ENCODE measurements around the gene PCSK4.
"Not testable (repeated sequence)": the region's sequence is repeated elsewhere in the genome, so short reads cannot be mapped to it uniquely, and the experiment has no call there.

Gene PCSK4

DNA sequence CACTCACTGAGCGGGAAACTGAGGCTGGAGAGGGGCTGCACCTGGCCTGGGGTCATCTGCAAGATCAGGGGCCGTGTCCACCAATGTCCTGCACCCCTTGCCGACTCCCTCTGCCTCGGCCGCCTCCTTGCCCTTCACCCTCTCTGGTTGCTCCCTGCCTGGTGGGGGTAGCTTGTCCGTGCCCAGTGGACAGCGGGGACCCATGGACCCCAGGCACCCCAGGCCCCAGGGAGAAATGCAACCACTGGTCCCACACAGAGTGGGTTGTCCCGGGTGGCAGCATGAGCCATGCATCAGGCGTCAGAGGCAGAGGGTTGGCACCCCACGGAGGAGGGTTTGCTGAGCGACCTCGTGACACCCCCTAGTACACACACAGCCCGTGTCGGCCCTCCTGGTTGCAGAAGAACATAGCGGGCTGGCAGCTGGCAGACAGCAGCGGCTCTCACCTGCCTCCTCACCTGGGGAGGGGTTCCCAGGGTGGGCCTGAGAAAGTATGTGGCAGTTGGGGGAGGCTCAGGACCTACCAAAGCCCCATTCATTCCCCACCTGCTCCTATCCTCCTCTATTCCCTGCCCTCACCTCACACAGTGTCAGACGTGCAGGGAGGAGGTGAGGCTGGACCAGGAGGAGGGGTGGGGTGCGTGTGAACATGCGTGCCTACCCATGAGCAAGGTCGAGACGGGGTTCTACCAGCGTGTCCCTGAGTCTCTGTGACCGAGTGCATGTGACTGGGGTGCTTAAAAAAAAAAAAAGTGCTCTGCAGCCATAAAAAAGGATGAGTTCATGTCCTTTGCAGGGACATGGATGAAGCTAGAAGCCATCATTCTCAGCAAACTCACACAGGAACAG is 14.0 kb upstream of the PCSK4 start:
- DNase-seq = no peak

DNA sequence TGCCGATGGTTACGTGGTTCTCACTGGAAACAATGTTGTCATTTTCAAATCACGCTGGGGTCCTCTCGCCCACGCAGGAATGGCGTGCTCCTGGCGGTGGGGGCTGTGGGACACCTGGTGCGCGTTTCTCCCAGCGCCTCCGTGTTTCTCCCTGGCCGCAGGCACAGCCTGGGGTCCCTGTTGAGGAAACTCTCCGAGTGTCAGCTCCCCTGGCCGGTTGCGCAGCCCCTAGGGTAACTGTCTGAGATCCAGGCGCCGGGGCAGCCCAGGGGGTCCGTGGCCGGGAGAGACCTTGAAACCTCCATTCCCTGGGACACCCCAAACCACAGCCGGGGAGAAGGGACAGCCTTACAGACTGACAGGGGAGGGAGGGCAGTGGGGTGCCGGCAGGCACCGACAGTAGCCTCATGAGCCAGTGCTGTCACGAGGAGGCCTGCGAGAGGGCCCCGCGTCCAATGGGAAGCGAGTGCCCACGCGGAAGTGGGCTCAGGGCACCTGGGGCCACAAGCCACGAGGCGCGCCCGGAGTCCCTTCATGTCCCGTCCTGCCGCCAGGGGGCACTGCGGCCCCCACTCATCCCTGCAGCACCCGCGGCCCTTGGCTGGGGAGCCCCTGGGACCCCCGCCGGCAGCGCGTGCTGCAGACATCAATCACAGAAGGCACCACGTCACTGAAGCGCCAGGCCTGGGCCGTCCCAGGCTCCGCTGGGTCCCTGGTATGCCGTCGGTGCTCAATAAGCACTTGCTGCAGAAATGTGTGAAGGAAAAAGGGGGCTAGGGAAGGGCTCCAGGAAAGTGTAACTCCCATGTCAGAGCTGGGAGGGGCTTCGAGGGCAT is 13.2 kb upstream of the PCSK4 start:
- DNase-seq = no peak

DNA sequence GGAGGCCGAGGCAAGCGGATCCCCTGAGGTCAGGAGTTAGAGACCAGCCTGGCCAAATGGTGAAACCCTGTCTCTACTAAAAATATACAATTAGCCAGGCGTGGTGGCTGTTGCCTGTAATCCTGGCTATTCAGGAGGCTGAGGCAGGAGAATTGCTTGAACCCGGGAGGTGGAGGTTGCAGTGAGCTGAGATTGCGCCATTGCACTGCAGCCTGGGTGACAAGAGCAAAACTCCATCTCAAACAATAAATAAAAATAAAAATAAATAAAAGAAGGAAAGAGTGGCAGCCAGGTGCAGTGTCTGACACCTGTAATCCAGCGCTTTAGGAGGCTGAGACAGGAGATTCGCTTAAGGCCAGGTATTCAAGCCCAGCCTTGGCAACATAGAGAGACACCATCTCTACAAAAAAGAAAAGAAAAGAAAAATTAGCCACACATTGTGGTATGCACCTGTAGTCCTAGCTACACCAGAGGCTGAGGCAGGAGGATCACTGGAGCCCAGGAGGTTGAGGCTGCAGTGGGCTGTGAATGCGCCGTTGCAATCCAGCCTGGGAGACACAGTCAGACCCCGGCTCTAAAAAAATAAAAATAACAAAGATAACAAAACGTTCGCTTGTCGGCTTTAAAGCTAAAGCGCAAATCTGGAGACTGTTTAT is 12.4 kb upstream of the PCSK4 start:
- DNase-seq = no peak

DNA sequence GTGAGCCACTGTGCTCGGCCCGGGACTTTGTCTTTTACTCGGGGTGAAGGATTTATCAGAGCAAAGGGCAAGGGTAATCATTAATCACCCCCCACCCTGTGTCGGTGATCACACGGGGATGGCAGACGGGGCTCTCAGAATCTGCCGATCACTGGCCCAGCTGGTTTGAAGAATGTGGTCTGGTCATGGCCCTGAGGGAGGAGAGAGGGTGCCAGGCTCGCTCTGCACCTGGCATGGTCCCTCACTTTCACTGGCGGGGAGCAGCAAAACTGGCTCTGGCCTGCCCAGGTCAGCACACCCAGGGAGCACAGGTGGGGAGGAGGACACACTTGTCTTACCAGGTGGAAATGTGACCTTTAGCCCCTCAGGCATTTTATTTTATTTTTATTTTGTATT is 11.0 kb upstream of the PCSK4 start:
- no peak for DNase-seq

DNA sequence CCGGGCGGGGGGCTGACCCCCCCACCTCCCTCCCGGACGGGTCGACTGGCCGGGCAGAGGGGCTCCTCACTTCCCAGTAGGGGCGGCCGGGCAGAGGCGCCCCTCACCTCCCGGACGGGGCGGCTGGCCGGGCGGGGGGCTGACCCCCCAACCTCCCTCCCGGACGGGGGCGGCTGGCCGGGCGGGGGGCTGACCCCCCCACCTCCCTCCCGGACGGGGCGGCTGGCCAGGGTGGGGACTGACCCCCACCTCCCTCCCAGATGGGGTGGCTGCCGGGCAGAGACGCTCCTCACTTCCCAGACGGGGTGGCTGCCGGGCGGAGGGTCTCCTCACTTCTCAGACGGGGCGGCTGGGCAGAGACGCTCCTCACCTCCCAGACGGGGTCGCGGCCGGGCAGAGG is 9.1 kb upstream of the PCSK4 start:
- not testable (repeated sequence) for DNase-seq

DNA sequence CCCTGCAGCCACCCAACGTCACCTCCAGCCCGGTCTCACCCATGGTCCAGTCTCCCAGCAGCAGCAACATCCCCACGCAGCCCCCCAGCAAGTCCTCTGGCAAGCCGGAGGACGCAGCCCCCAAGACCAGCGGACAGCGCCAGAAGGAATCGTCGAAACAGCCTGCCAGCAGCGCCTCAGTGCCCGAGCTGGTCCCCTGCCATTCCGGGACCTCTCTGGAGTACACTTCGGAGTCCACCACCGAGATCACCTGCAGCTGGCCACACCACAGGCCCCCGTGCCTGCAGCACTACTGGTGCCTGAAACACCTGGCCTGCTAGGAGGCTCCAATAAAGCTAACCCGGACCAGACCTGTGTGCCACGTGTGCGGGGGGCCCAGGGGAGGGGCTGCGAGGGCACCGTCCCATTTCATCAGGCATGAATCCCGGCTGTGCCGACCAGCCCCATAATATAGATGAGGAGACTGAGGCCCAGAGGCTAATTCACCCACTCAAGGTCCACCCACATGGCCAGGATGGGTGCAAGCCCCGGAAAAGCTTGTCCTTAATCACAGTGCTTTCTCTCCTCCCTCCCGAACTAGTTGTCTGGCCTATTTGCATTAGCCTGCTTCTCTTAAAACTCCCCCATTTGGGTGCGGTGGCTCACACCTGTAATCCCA is 7.6 kb upstream of the PCSK4 start:
- no peak for DNase-seq

DNA sequence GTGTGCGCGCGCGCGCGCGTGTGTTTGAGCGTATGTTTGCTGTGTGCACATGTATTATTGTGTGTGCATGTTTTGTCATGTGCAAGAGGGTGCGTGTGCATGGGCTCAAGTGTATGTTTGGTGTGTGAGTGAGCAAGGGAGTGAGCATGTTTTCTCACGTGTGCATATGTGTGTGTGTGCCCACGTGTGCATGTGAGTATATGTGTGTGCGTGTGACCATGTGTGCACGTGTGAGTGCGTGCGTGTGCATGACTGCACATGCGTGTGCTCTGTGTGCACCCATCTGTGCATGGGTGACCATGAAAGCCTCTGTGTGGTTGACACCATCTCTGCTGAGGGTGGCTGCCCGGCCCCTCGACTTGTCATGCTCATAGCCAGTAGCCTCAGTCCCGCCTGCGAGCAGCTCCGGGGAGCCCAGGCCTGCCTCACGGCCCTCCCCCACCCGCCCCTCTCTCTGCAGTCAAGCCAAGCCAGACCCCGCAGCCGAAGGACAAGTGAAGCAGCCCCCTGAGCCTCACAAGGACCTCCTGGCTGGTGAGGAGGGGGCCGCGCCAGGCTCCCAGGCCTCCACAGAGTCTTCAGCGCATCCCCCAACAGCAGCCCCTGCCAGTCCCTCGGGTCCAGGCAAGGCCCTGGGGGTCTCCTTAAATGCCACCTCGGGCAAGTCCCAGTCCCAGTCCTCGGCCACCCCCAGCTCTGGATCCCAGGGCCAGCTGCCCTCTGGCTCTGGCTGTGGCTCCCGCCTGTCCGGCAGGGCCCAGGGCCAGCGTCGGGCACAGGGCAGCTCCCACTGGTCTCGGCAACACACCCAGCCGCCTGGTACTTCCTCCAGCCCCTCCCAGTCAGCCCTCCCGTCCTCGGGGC is 6.8 kb upstream of the PCSK4 start:
- no peak for DNase-seq

DNA sequence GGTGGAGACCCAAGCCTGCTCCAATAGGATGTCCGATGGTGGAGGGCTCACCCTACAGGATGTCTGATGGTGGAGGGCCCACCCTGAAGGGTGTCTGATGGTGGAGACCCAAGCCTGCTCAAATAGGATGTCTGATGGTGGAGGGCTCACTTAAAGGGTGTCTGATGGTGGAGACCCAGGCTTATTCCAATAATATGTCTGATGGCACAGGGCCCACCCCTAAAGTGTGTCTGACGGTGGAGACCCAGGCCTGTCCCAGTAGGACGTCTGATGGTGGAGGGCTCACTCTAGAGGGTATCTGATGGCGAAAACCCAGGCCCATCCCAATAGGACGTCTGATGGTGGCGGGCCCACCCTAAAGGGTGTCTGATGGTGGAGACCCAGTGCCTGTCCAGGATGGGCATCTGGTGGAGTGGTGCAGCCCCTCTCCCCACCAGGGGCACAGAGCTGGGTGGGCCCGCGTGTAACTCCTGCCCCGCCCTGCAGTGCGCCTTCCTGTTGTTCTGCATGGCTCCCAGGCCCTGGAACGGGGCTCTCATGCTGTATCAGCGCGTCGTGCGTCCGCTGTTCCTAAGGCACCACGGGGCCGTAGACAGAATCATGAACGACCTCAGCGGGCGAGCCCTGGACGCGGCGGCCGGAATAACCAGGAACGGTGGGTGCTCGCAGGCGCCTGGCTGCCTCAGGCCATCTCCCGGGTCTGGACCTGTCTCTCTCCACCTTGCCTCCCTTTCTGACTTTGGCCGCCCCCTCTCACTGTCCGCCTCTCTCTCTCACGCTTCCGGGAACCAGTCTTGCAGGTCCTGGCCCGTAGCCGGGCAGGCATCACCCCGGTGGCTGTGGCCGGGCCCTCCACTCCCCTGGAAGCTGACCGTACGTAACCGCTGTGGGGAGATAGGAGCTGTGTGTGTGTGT is 5.9 kb upstream of the PCSK4 start:
- DNase-seq = no peak

DNA sequence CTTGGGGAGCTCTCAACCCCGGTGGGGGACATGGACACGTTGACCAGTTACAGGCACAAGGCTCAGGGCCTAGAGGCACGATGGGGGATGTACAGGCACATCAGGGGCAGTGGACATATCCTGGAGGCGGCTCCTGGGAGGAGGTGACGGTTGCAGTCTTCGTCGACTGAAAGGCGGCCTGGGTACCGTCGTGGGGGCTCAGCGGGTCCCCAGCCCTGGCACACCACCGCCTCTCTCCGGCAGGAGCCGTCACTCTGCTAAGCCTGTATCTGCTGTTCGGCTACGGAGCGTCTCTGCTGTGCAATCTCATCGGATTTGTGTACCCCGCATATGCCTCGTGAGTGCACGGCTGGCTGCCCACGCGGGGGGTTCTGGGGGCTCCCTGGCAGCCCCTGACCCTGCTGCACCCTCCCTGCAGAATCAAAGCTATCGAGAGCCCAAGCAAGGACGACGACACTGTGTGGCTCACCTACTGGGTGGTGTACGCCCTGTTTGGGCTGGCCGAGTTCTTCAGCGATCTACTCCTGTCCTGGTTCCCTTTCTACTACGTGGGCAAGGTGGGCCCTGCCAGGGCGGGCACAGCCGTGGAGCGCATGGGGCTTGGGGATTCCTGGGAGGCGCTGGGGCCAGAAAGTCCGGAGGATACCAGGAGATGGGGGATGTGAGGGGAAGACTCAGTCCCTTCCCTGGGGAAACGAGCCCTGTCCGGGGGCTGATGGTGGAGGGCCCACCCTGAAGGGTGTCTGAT is 5.1 kb upstream of the PCSK4 start:
- no peak for DNase-seq

DNA sequence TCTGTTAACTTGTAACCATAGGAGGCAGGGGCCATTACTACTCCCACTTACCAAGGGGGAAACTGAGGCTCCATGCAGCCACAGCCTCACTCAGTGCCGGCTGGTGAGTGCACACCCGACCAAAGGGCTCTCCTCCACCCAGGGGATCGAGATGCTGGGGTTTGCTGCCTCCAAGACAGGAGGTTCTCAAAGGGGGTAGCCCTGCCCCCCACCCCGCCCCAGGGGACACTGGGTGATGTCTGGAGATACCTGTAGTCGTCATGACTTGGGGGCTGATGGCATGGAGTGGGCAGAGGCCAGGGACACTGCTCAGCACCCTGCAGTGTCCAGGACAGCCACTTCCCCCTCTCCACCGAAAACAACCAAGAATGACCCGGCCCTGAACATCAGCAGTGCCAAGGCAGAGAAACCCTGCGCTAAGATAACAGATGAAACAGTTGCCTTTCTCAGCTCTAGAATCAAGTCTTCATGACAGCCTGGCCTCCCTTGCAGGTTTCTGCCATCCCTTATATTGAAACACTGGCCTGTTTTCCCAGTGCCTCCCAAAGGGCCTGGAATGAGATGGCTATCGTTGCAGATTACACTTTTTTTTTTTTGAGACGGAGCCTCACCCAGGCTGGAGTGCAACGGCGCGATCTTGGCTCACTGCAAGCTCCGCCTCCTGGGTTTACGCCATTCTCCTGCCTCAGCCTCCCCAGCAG is 4.1 kb upstream of the PCSK4 start:
- DNase-seq = no peak

DNA sequence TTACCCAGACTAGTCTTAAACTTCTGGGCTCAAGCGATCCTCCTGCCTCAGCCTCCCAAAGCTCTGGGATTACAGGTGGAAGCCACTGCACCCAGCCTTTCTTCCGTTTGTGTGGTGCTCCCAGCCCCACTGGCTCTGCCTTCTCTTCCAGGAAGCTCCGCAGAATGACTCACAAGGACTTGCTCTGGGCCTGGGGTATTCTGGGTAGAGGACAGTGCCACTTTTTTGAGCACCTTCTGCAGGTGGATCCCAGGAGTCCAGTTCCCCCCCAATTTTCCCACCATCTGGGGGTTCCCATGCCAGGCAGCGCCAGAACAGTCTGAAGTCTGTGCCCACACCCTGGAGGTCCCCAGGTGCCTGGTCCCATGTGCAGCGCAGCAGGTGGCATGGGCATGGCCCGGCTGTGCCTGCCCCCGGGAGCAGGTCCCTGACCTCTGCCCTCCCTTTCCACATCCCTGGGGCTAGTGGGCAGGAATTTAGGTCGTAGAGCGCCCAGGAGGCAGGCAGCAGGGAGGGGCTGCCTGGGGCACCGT is 2.4 kb upstream of the PCSK4 start:
- no peak for DNase-seq

DNA sequence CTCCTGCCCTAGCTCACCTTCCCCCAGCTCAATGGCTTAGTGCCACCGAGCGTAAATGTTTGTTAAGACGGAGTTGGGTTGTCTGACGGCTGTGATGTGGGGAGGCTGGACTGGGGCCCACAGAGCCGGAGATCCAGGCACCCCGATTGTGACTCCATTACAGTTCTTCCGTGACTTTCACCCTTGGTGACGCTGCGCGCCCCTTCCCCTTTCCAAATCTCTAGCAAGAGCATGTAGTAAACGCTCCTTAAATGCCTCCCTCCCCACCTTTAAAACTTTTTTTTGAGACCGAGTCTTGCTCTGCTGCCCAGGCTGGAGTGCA is 1.7 kb upstream of the PCSK4 start:
- DNase-seq = no peak

DNA sequence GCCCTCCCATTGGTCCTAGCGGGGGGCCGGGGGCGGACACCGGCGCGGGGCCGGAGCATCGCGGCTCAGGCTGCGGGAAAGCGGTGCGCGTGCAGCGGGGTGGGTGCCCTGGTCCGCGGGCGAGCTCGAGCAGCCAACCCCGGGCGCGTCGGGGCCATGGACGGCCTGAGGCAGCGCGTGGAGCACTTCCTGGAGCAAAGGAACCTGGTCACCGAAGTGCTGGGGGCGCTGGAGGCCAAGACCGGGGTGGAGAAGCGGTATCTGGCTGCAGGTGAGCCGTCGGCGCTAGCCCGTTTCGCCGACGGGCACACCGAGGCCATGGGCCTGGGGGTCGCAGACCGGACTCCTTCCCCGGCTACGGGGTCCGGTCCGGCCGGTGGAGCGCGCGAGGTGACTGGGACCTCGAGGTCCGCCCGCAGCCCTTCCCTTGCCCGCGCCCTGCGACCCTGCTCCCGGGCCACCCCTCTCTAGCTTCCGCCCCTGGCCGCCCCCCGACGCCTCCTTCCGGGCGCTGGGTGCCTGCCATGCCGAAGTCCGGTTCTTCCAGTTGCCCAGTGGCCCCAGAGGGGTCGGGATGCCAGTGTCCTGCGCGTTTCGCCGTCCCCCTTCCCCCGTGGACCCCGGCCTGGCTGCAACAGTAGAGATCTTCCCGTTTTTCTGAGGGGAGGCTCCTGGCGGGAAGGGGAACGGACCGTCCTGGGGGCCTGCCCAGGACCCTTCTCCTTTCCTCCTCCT is 1.1 kb upstream of the PCSK4 start, which contains the start of gene REEP6:
TSS of gene REEP6 (plus strand) at position 68 of the 735 bp plus-strand sequence. CDS start at position 157, 89 bp downstream.
- no peak for DNase-seq

DNA sequence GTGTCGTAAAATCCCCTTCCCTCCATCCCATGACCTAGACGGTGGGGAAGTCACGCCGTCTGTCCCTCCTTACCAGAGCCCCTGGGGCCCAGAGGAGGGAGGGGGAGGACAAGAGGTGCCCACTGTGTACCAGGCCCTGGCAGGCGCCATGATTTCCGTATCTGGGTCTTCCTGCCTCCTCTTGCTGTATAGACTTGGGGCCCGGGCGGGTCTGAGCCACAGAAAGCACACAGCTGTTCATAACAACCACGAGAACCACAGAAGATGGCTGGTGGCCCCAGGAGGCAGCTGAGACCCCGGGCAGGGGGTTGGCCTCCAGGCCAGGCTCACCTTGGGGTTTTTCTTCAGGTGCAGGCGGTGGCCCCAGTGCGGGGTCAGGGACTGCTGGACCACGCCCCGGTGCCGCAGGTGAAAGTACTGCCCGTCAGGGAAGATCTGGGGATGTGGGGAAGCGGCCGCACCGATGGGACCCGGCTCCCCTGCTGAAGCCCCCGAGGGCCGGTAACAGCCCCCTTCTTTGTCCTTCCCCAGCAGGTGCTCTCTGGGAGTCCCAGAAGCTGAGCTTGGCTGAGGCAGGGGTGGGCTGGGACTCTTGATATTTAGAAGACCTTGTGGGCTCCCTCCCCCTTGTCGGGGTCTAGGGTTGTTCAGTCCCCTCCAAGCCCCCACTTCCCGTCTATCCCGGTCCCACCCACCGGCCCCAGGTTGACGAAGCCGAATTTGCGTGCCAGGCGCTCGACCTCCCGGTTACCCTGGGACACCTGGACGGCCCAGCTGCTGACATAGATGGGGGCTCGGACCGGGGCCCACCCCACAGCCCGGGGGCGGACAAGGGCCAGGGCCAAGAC is 463 bp downstream of the PCSK4 start:
- DNase-seq = no peak

DNA sequence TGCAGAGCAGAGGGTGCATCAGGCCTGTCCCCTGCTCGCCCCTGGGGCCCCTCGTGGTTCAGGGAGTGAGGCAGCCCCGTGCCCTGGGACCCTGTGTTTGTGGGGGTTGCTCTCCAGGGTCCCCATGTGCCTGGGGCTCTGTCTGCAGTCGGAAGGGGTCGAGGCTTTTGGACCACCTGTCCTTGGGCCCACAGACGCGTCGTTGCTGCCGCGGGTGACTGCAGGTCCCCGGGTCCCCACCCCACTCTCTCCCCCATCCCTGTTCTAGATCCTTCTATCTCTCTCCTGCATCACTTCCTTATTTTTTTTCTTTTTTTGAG is 1.9 kb downstream of the PCSK4 start:
- DNase-seq = no peak

DNA sequence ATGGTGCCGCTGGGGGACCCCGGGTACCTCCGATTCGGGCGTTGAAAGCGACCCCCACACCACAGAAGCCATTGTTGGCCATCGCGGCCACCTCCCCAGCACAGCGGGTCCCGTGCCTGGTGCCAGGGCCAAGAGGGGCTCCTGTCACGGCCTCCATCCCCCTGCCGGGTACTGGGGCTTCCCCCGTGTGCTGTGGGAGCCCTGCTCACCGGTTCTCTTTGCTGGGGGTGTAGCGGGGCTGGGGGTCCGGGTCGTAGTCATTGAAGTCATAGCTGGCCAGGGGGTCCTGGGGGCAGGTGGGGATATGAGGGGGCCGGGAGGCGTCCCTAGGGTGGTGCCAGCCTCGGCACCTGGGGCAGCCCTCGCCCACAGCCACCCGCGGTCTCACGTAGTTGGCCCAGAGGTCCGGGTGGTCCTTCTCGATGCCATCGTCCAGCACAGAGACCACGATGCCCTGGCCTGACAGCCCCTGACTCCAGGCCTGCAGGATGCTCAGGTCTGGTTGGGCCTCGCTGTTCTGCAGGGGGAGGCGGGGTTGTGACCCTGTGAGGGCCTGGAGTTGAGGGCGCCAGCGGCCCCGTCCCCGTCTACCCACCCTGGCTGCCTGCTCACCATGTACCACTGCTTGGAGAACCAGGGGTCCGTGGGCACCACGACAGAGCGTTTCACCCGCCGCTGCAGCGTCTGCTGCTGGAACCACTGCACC is 2.4 kb downstream of the PCSK4 start:
- no peak for DNase-seq

Measured in NCI-H2029 treated with DMSO at 0.1 percent for 48 hours (cell line).